ENCODE data around the gene ABCB6.

DNA sequence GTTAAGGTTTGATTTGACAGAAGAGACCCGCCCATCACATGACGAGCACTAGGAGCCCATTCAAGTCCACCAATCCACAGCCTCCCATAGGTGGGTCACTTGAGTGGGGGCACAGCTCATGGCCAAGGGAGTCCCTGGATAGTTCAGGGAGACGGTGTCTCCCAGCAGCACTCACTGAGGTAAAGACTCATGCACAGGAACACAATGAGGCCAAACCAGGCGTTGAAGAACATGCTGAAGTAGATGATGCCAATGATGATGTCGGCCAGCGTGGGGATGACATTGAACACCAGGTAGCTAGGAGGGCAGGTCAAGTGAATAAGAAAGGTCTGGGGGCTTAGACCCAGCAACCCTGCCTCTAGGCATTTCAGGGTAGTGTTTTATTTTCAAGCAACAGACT lies 4.0 kb downstream of the ABCB6 start:
- TF ChIP-seq GATA3 (IDR thresholded peaks at IDR 0.05; ENCODE audit: low read depth, low read length) (no peak), GATA2 (IDR thresholded peaks at IDR 0.05; ENCODE audit: low read depth, low read length) (no peak)
